Epithelial cell of proximal tubule (primary cell): ENCODE results near the gene FAM193B. TPM values are rescaled to one million over a fixed set of nuclear protein-coding genes. Genes with fewer than 3 reads are reported as not detected.

Experiments
- DNase-seq: peaks from one replicate; pipeline ENCODE4 v3.0.0-alpha.2; 2011; ENCODE audit warnings: low read depth
- H3K4me3 ChIP-seq: 2 replicates; pipeline ENCODE4 v1.5.1; 2011; ENCODE audit warnings: low read depth, mild to moderate bottlenecking, low read length
- CTCF ChIP-seq: conservative IDR thresholded peaks from 2 replicates; pipeline ENCODE4 v1.5.1; 2012; ENCODE audit warnings: low read depth, mild to moderate bottlenecking, low read length
- total RNA-seq: library from RNA; depleted of rRNA; stranded (reverse); fragments of >200 nt; gene quantifications from 2 replicates; pipeline ENCODE4 v1.2.3, GENCODE V29; 2015

FAM193B gene
- total RNA-seq, 1 donor from 2014 or later = 36.4 TPM

GRCh38 chr5:177600508-177601018 lies 46.2 kb upstream of the FAM193B start:
- no peak for DNase-seq
- no peak for TF ChIP-seq CTCF
- peak overlapping the region; percentile 64 for H3K4me3 ChIP-seq

- TF ChIP-seq CTCF = no peak
Observed at GRCh38 chr5:177599731-177600507, 45.6 kb upstream of the FAM193B start, which contains the start of gene B4GALT7. Gene B4GALT7 (plus strand): TSS chr5:177600132. CDS start chr5:177600211, 79 bp downstream.

GRCh38 chr5:177598477-177598876 lies 44.1 kb upstream of the FAM193B start:
- H3K4me3 ChIP-seq = no peak overlapping the region

More at GRCh38 chr5:177599731-177600507, 45.6 kb upstream of the FAM193B start, which contains the start of gene B4GALT7:
- DNase-seq = no peak
- H3K4me3 ChIP-seq = peak within 1 kb of the TSS; percentile 64

GRCh38 chr5:177596775-177597238 lies 42.4 kb upstream of the FAM193B start:
- no peak for DNase-seq
- H3K4me3 ChIP-seq = no peak overlapping the region
- TF ChIP-seq CTCF = no peak

More at GRCh38 chr5:177598477-177598876, 44.1 kb upstream of the FAM193B start:
- DNase-seq = no peak
- TF ChIP-seq CTCF = no peak

- no peak overlapping the region for H3K4me3 ChIP-seq
- TF ChIP-seq CTCF = no peak
- DNase-seq = no peak
Observed at GRCh38 chr5:177595991-177596774, 41.8 kb upstream of the FAM193B start.

GRCh38 chr5:177595026-177595585 lies 40.7 kb upstream of the FAM193B start:
- no peak overlapping the region for H3K4me3 ChIP-seq
- DNase-seq = no peak
- TF ChIP-seq CTCF = no peak
